Endothelial cell of umbilical vein (primary cell): Measurements from ENCODE around the gene FZR1. TPM values are rescaled to one million over a fixed set of nuclear protein-coding genes. Genes with fewer than 3 reads are reported as not detected.

Source experiments
- BruUV-seq: library from RNA; stranded (reverse); fragments of 400-500 nt; replicated peaks from 2 replicates; lab custom pipeline; 2021; lab: Mats Ljungman, UMichigan
- CTCF ChIA-PET: fragments of 300-600, 350-600 bp; sonication (Branson Sonifier 250); formaldehyde crosslinking; loops from one replicate; lab custom pipeline; 2021; ENCODE audit warnings: antibody characterized with exemption, inconsistent platforms; lab: Charles Lee
- POLR2A ChIA-PET: fragments of 300-600, 350-600 bp; sonication (Branson Sonifier 250); formaldehyde crosslinking; loops from one replicate; lab custom pipeline; 2021; ENCODE audit warnings: antibody characterized with exemption, inconsistent platforms; lab: Charles Lee
- DNase-seq: peaks from one replicate; pipeline ENCODE4 v3.0.0-alpha.2; 2011; ENCODE audit warnings: low read depth, low spot score
- FAIRE-seq: peaks from 2 replicates; lab custom pipeline; 2011; peaks lifted over from hg19 to GRCh38; lab: Jason Lieb, UNC
- H2AFZ ChIP-seq: 2 replicates; pipeline ENCODE4 v1.6.0; 2012; ENCODE audit warnings: low read depth, low read length, control low read depth, inconsistent platforms
- H3K27ac ChIP-seq: 2 replicates; pipeline ENCODE4 v1.5.1; 2011; ENCODE audit warnings: low read depth, mild to moderate bottlenecking, control low read depth, low read length, moderate library complexity; ENCODE audit not compliant: insufficient read depth
- H3K27me3 ChIP-seq, 2 experiments: 2 replicates each; pipeline versions ENCODE4 v1.6.0 to v1.6.1; 2011; ENCODE audit warnings: low read length in 2 of 2, mixed read lengths in 1 of 2; ENCODE audit not compliant: control insufficient read depth in 2 of 2, insufficient read depth in 2 of 2
- H3K36me3 ChIP-seq, 2 experiments: 2 replicates in 1 of 2; 3 replicates in 1 of 2; pipeline ENCODE4 v1.5.1; 2011; ENCODE audit warnings: low read length in 2 of 2, mild to moderate bottlenecking in 1 of 2, moderate library complexity in 1 of 2; ENCODE audit not compliant: control insufficient read depth in 2 of 2, insufficient read depth in 2 of 2; ENCODE audit errors: extremely low read depth in 1 of 2
- H3K4me1 ChIP-seq: 3 replicates; pipeline ENCODE4 v1.5.1; 2011; ENCODE audit warnings: mild to moderate bottlenecking, low read length; ENCODE audit not compliant: control insufficient read depth, insufficient read depth; ENCODE audit errors: extremely low read depth
- H3K4me2 ChIP-seq: 2 replicates; pipeline ENCODE4 v1.6.1; 2011; ENCODE audit warnings: low read length, control low read depth, mixed read lengths; ENCODE audit not compliant: insufficient read depth
- H3K4me3 ChIP-seq, 3 experiments: fragments of 200-600 bp in 1 of 3; sonication (generic), shearing (Covaris generic) in 1 of 3; replicated peaks in 1 of 3; 2 replicates each; pipeline ENCODE4 v1.5.1; 2011 to 2016; ENCODE audit warnings: control low read depth in 3 of 3, low read length in 3 of 3, mild to moderate bottlenecking in 2 of 3, inconsistent platforms in 1 of 3, low read depth in 1 of 3, moderate library complexity in 1 of 3; ENCODE audit not compliant: insufficient read depth in 1 of 3
- H3K79me2 ChIP-seq: 2 replicates; pipeline ENCODE4 v1.6.0; 2012; ENCODE audit warnings: low read length, inconsistent platforms; ENCODE audit not compliant: control insufficient read depth, insufficient read depth
- H3K9ac ChIP-seq: replicated peaks from 2 replicates; pipeline ENCODE3; 2011; ENCODE audit warnings: low read length, control low read depth; ENCODE audit not compliant: insufficient read depth; ENCODE audit errors: extremely low read depth
- H3K9me1 ChIP-seq: replicated peaks from 3 replicates; pipeline ENCODE4 v1.6.0; 2011; ENCODE audit warnings: mild to moderate bottlenecking, low read length; ENCODE audit not compliant: control insufficient read depth, insufficient read depth; ENCODE audit errors: extremely low read depth
- H3K9me3 ChIP-seq: replicated peaks from 2 replicates; pipeline ENCODE4 v1.5.1; 2012; ENCODE audit warnings: low read length, inconsistent platforms; ENCODE audit not compliant: control insufficient read depth, insufficient read depth
- H4K20me1 ChIP-seq: replicated peaks from 2 replicates; pipeline ENCODE3; 2011; ENCODE audit warnings: mild to moderate bottlenecking, low read length; ENCODE audit not compliant: control insufficient read depth, insufficient read depth; ENCODE audit errors: extremely low read depth
- CTCF ChIP-seq, 2 donors: IDR thresholded peaks; 1 replicate in 1 of 2; 2 replicates in 1 of 2; pipeline ENCODE4 v1.5.1; 2011; ENCODE audit warnings: low read length in 2 of 2, mild to moderate bottlenecking in 2 of 2, moderate library complexity in 2 of 2, control low read depth in 1 of 2, inconsistent platforms in 1 of 2, low read depth in 1 of 2; ENCODE audit not compliant: insufficient read depth in 1 of 2; ENCODE audit errors: extremely low read depth in 1 of 2
- EZH2 ChIP-seq: IDR thresholded peaks from 2 replicates; pipeline ENCODE4 v1.6.1; 2012; ENCODE audit warnings: borderline replicate concordance, low read depth, mild to moderate bottlenecking, moderate library complexity, low read length, inconsistent platforms; ENCODE audit not compliant: severe bottlenecking
- FOS ChIP-seq: IDR thresholded peaks from 2 replicates; pipeline ENCODE4 v1.6.1; 2011; ENCODE audit warnings: mild to moderate bottlenecking, low read length, moderate library complexity, borderline replicate concordance; ENCODE audit not compliant: insufficient read depth
- GATA2 ChIP-seq: IDR thresholded peaks from 2 replicates; pipeline ENCODE4 v1.7.0; 2011; ENCODE audit warnings: low read depth, mild to moderate bottlenecking, moderate library complexity, mixed read lengths, low read length; ENCODE audit not compliant: insufficient read length, insufficient read depth
- JUN ChIP-seq: IDR thresholded peaks from 2 replicates; pipeline ENCODE4 v1.6.1; 2011; ENCODE audit warnings: borderline replicate concordance, low read depth; ENCODE audit not compliant: insufficient read length, insufficient read depth
- MYC ChIP-seq: IDR thresholded peaks from one replicate; pipeline ENCODE4 v1.6.1; 2011; ENCODE audit warnings: mild to moderate bottlenecking, low read depth, low read length
- POLR2A ChIP-seq: IDR thresholded peaks from 2 replicates; pipeline ENCODE4 v1.6.1; 2012; ENCODE audit warnings: low read depth, mild to moderate bottlenecking, control low read depth, low read length
- POLR2AphosphoS5 ChIP-seq: IDR thresholded peaks from 2 replicates; pipeline ENCODE4 v1.6.1; 2012; ENCODE audit warnings: low read depth, mild to moderate bottlenecking, control low read depth, low read length, moderate library complexity; ENCODE audit not compliant: insufficient read depth
- dilution Hi-C: fragments of 300-500 bp; cut with MboI; formaldehyde crosslinking; loops from one replicate; pipeline ENCODE4 v1.15.0; 2019; ENCODE audit warnings: low sequenced_read_pairs; ENCODE audit not compliant: extremely low pct_ligation_motif_present
- intact Hi-C: fragments of 100-400 bp; cut with micrococcal nuclease; formaldehyde crosslinking; loops from one replicate; pipeline ENCODE4 v1.10.0; 2022
- polyA plus RNA-seq, 4 experiments: library from polyadenylated mRNA; depleted of rRNA in 3 of 4; stranded (reverse) in 3 of 4; unstranded in 1 of 4; fragments of >200 nt; gene quantifications; 2 replicates each; pipeline versions ENCODE4 v1.2.1 to v1.2.3, GENCODE V29; 2011 to 2012; ENCODE audit warnings: missing spikeins in 1 of 4
- total RNA-seq: library from RNA; stranded (reverse); gene quantifications from 2 replicates; pipeline ENCODE4 v1.2.3, GENCODE V29; 2021
- TF ChIP-seq, protein P1 (sequence below): IDR thresholded peaks from 2 replicates; pipeline ENCODE4 v1.6.1; 2011; ENCODE audit not compliant: insufficient read depth, insufficient read length

Gene FZR1
- total and polyA plus RNA-seq, 2 donors (not counting 3 experiments of a cell fraction or from before 2014, with no cell fraction given) = 35.9 to 60.4 TPM

- H3K9ac ChIP-seq = no peak overlapping the region
- no peaks in the 10 kb centered on the region for H3K9me3 ChIP-seq
- H3K4me1 ChIP-seq = no peaks in the 10 kb centered on the region
- peaks cover 0 to 18% of the 10 kb centered on the region in 2 experiments for H3K36me3 ChIP-seq
- no peak overlapping the region for H2AFZ ChIP-seq
- H3K4me3 ChIP-seq = no peak overlapping the region
- intact Hi-C loops (no loop called here), dilution Hi-C loops (no loop called here)
- H3K27me3 ChIP-seq = no peaks in the 10 kb centered on the region
- no peaks in the 10 kb centered on the region for H4K20me1 ChIP-seq
- H3K79me2 ChIP-seq = peaks cover 21% of the 10 kb centered on the region
- TF ChIP-seq POLR2A (no peak), MYC (no peak), EZH2 (no peak), FOS (no peak), POLR2AphosphoS5 (no peak), JUN (no peak), CTCF (IDR thresholded peaks at IDR 0.05; ENCODE audit: extremely low read depth in 1 of 2, insufficient read depth in 1 of 2, low read depth in 1 of 2, low read length in 2 of 2) (no peak), GATA2 (no peak)
- TF ChIP-seq, protein P1, sequence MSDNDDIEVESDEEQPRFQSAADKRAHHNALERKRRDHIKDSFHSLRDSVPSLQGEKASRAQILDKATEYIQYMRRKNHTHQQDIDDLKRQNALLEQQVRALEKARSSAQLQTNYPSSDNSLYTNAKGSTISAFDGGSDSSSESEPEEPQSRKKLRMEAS = no peak
- H3K4me2 ChIP-seq = no peak overlapping the region
- FAIRE-seq (no peak), DNase-seq (no peak)
- H3K27ac ChIP-seq = no peak overlapping the region
- H3K9me1 ChIP-seq = no peaks in the 10 kb centered on the region
- CTCF ChIA-PET = interaction anchor here (3.3 kb wide), 1 partner anchor 10 kb away, joined by 20 read pairs; the partner anchor contains the start of gene SMIM44
- no TSS peak for BruUV-seq
- POLR2A ChIA-PET = no interaction called here
These were observed 11.6 kb upstream of the FZR1 start for GRCh38 chr19:3494559-3494958.
